Panc1 (cell line): ENCODE measurements around the gene HDAC7. TPM values are rescaled to one million over a fixed set of nuclear protein-coding genes. Genes with fewer than 3 reads are reported as not detected.

Source experiments
- ATAC-seq: fragments of 200-7000 bp; cut with Tn5 transposase; 2 replicates; pipeline ENCODE4 v1.9.1; 2020; ENCODE audit warnings: mild to moderate bottlenecking, moderate library complexity
- BruUV-seq: library from RNA; stranded (reverse); fragments of 400-500 nt; replicated peaks from 2 replicates; lab custom pipeline; 2021; lab: Mats Ljungman, UMichigan
- CTCF ChIA-PET: fragments of 300-600 bp; sonication (Branson Sonifier 250); formaldehyde crosslinking; loops from one replicate; lab custom pipeline; 2022; ENCODE audit warnings: antibody characterized with exemption; lab: Charles Lee
- POLR2A ChIA-PET: fragments of 300-600 bp; sonication (Branson Sonifier 250); formaldehyde crosslinking; loops from one replicate; lab custom pipeline; 2022; ENCODE audit warnings: antibody characterized with exemption; lab: Charles Lee
- DNase-seq: peaks from one replicate; pipeline ENCODE4 v3.0.0-alpha.2; 2010; ENCODE audit warnings: low read depth, low spot score
- H3K27ac ChIP-seq: 2 replicates; pipeline ENCODE4 v1.5.1; 2011; ENCODE audit warnings: mild to moderate bottlenecking, low read length, inconsistent platforms
- H3K27me3 ChIP-seq: fragments of 200-500 bp; sonication (Bioruptor generic); 2 replicates; pipeline ENCODE4 v1.6.0; 2014; ENCODE audit warnings: low read length, inconsistent platforms; ENCODE audit not compliant: control insufficient read depth, insufficient read depth
- H3K36me3 ChIP-seq: fragments of 200-500 bp; sonication (Bioruptor generic); 2 replicates; pipeline ENCODE4 v1.5.1; 2014; ENCODE audit warnings: inconsistent platforms, mild to moderate bottlenecking, low read length, moderate library complexity; ENCODE audit not compliant: control insufficient read depth, insufficient read depth
- H3K4me1 ChIP-seq: 2 replicates; pipeline ENCODE4 v1.5.1; 2011; ENCODE audit warnings: inconsistent platforms, mild to moderate bottlenecking, low read length, moderate library complexity; ENCODE audit not compliant: control insufficient read depth, insufficient read depth
- H3K4me3 ChIP-seq, 2 experiments: 2 replicates each; pipeline ENCODE4 v1.5.1; 2011 to 2012; ENCODE audit warnings: low read depth in 2 of 2, low read length in 2 of 2, mild to moderate bottlenecking in 2 of 2, inconsistent platforms in 1 of 2, moderate library complexity in 1 of 2
- H3K9me3 ChIP-seq: fragments of 200-500 bp; sonication (Bioruptor generic); 2 replicates; pipeline ENCODE4 v1.5.1; 2014; ENCODE audit warnings: low read depth, mild to moderate bottlenecking, inconsistent platforms, low read length, moderate library complexity; ENCODE audit not compliant: control insufficient read depth, insufficient read depth
- POLR2AphosphoS5 ChIP-seq: IDR thresholded peaks from 2 replicates; pipeline ENCODE4 v1.6.1; 2012; ENCODE audit warnings: mild to moderate bottlenecking, low read depth, low read length, moderate library complexity
- SIN3A ChIP-seq: IDR thresholded peaks from 2 replicates; pipeline ENCODE4 v1.6.1; 2012; ENCODE audit warnings: low read depth, mild to moderate bottlenecking, low read length, moderate library complexity, borderline replicate concordance; ENCODE audit not compliant: insufficient read depth
- TCF7L2 ChIP-seq: IDR thresholded peaks from 2 replicates; pipeline ENCODE4 v1.6.1; 2011; ENCODE audit warnings: mild to moderate bottlenecking, low read depth, low read length, inconsistent platforms
- in situ Hi-C: cut with HindIII; loops from 2 replicates; pipeline ENCODE4 v1.10.0; 2016; ENCODE audit warnings: low sequenced_read_pairs, low pct_unique_long_range_greater_than_20kb
- intact Hi-C: fragments of 100-400 bp; cut with micrococcal nuclease; formaldehyde crosslinking; loops from one replicate; pipeline ENCODE4 v1.10.0; 2022; ENCODE audit not compliant: unreplicated experiment
- total RNA-seq: library from RNA; stranded (reverse); gene quantifications from one replicate; pipeline ENCODE4 v1.2.1, GENCODE V29; 2021; ENCODE audit not compliant: unreplicated experiment
- TF ChIP-seq, protein P1 (sequence below), 2 experiments: IDR thresholded peaks; 2 replicates each; pipeline ENCODE4 v1.6.1; 2011 to 2012; ENCODE audit warnings: low read depth in 2 of 2, control low read depth in 1 of 2, low read length in 1 of 2, mild to moderate bottlenecking in 1 of 2, moderate library complexity in 1 of 2; ENCODE audit not compliant: insufficient read depth in 1 of 2
- TF ChIP-seq, protein P2 (sequence below): fragments of 450-650 bp; IDR thresholded peaks from 2 replicates; pipeline ENCODE4 v1.5.1; 2017; ENCODE audit warnings: mild to moderate bottlenecking

HDAC7 gene
- total RNA-seq, 1 experiment from 2014 or later = 84.2 TPM

DNA sequence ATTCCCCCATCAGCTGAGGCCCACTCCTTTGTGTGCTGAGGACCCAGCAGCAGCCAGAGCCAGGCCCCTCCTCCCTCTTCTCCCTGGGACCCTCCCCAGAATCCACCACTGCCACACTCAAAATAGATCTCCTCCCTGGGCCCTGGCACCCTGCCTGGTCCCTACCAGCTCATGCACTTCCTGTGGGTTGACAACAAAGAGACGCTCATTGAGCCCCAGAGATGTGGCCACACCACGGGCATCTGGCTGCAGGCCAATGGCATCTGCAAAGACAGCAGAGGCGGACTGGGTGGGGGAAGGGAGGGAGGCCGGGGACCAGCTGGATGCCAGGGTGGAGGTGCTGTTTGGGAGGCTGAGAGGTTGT is 78.4 kb downstream of the HDAC7 start:
- no peaks in the 10 kb centered on the region for H3K27me3 ChIP-seq
- no peaks in the 10 kb centered on the region; the same call in 1 of the 2 replicates for H3K4me1 ChIP-seq
- no peaks in the 10 kb centered on the region for H3K36me3 ChIP-seq
- ChIA-PET CTCF (interaction anchor here (0.5 to 2.5 kb wide), 7 partner anchors 18 to 99 kb away, joined by 3 to 13 read pairs (median 6); partner anchors contain the start of gene RAPGEF3), POLR2A (interaction anchor here (0.7 kb wide), 1 partner anchor 40 kb away, joined by 3 read pairs; no protein-coding TSS in a partner anchor)
- ATAC-seq (no peak), DNase-seq (no peak)
- no peaks in the 10 kb centered on the region for H3K9me3 ChIP-seq
- in situ Hi-C loops (no loop called here), intact Hi-C loops (no loop called here)
- no TSS peak for BruUV-seq
- no peak overlapping the region for H3K4me3 ChIP-seq
- no peak overlapping the region for H3K27ac ChIP-seq
- TF ChIP-seq, protein P1, sequence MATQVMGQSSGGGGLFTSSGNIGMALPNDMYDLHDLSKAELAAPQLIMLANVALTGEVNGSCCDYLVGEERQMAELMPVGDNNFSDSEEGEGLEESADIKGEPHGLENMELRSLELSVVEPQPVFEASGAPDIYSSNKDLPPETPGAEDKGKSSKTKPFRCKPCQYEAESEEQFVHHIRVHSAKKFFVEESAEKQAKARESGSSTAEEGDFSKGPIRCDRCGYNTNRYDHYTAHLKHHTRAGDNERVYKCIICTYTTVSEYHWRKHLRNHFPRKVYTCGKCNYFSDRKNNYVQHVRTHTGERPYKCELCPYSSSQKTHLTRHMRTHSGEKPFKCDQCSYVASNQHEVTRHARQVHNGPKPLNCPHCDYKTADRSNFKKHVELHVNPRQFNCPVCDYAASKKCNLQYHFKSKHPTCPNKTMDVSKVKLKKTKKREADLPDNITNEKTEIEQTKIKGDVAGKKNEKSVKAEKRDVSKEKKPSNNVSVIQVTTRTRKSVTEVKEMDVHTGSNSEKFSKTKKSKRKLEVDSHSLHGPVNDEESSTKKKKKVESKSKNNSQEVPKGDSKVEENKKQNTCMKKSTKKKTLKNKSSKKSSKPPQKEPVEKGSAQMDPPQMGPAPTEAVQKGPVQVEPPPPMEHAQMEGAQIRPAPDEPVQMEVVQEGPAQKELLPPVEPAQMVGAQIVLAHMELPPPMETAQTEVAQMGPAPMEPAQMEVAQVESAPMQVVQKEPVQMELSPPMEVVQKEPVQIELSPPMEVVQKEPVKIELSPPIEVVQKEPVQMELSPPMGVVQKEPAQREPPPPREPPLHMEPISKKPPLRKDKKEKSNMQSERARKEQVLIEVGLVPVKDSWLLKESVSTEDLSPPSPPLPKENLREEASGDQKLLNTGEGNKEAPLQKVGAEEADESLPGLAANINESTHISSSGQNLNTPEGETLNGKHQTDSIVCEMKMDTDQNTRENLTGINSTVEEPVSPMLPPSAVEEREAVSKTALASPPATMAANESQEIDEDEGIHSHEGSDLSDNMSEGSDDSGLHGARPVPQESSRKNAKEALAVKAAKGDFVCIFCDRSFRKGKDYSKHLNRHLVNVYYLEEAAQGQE (IDR thresholded peaks at IDR 0.05; ENCODE audit: insufficient read depth in 1 of 2, low read depth in 2 of 2, low read length in 1 of 2) = no peak
- TF ChIP-seq SIN3A = no peak
- TF ChIP-seq, protein P2, sequence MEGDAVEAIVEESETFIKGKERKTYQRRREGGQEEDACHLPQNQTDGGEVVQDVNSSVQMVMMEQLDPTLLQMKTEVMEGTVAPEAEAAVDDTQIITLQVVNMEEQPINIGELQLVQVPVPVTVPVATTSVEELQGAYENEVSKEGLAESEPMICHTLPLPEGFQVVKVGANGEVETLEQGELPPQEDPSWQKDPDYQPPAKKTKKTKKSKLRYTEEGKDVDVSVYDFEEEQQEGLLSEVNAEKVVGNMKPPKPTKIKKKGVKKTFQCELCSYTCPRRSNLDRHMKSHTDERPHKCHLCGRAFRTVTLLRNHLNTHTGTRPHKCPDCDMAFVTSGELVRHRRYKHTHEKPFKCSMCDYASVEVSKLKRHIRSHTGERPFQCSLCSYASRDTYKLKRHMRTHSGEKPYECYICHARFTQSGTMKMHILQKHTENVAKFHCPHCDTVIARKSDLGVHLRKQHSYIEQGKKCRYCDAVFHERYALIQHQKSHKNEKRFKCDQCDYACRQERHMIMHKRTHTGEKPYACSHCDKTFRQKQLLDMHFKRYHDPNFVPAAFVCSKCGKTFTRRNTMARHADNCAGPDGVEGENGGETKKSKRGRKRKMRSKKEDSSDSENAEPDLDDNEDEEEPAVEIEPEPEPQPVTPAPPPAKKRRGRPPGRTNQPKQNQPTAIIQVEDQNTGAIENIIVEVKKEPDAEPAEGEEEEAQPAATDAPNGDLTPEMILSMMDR = no peak
- no peak for TF ChIP-seq TCF7L2
- no peak for TF ChIP-seq POLR2AphosphoS5

DNA sequence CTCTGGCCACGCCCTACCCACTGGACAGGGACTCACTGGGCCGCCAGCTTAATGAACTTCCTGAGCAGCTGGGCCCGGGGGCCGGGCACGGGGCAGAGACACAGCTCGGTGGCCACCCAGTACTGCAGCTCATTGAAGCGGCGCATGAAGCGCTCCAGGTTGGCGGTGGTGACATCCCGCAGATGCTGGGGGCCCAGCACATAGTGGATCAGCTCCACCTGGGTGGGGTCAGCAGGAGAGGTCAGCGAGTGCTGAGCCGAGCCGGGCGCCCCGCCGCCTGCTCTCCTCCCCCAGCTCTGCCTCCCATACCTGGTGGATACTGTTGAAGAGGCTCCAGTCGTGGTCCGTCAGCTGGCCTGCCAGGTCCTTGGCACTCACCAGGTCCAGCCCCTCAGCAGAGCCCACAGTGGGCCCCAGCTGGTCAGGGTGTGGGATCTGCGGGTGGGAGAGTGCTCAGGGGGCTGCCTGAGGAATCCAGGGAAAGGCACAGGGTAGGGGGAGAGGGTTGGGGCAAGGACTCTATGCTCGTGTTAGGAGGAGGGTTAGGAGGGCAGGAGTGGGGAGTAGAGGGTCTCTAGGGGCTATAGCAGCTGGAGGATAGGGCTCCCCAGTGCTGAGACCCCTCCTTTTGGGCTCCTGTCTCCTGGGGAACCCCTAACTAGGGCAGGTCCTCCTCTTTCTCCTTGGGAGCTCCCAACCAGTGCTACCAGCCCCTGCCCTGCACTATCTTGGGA is 78.9 kb downstream of the HDAC7 start:
- no peak overlapping the region for H3K27ac ChIP-seq

More for the DNA sequence above, 78.9 kb downstream of the HDAC7 start:
- ATAC-seq (no peak), DNase-seq (no peak)
- Histone ChIP-seq H3K4me1 (no peaks in the 10 kb centered on the region; the same call in 1 of the 2 replicates), H3K36me3 (no peaks in the 10 kb centered on the region), H3K9me3 (no peaks in the 10 kb centered on the region), H3K27me3 (no peaks in the 10 kb centered on the region), H3K4me3 (no peak overlapping the region)
- ChIA-PET CTCF (interaction anchor here (0.6 to 2.5 kb wide), 7 partner anchors 18 to 558 kb away, joined by 3 to 13 read pairs (median 8); partner anchors contain the start of gene RAPGEF3), POLR2A (no interaction called here)
- in situ Hi-C loops = no loop called here
- TF ChIP-seq, protein P1 (IDR thresholded peaks at IDR 0.05; ENCODE audit: insufficient read depth in 1 of 2, low read depth in 2 of 2, low read length in 1 of 2) = no peak
- no peak for TF ChIP-seq TCF7L2
- TF ChIP-seq, protein P2 = no peak
- TF ChIP-seq POLR2AphosphoS5 = no peak
- no peak for TF ChIP-seq SIN3A
- intact Hi-C loops = no loop called here
- no TSS peak for BruUV-seq
